ENCODE measurements around the gene CREB3L1. TPM values are rescaled to one million over a fixed set of nuclear protein-coding genes. Genes with fewer than 3 reads are reported as not detected.

Gene CREB3L1, protein sequence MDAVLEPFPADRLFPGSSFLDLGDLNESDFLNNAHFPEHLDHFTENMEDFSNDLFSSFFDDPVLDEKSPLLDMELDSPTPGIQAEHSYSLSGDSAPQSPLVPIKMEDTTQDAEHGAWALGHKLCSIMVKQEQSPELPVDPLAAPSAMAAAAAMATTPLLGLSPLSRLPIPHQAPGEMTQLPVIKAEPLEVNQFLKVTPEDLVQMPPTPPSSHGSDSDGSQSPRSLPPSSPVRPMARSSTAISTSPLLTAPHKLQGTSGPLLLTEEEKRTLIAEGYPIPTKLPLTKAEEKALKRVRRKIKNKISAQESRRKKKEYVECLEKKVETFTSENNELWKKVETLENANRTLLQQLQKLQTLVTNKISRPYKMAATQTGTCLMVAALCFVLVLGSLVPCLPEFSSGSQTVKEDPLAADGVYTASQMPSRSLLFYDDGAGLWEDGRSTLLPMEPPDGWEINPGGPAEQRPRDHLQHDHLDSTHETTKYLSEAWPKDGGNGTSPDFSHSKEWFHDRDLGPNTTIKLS
- 0.13 and 0.53 TPM in 2 replicates for total RNA-seq

DNA sequence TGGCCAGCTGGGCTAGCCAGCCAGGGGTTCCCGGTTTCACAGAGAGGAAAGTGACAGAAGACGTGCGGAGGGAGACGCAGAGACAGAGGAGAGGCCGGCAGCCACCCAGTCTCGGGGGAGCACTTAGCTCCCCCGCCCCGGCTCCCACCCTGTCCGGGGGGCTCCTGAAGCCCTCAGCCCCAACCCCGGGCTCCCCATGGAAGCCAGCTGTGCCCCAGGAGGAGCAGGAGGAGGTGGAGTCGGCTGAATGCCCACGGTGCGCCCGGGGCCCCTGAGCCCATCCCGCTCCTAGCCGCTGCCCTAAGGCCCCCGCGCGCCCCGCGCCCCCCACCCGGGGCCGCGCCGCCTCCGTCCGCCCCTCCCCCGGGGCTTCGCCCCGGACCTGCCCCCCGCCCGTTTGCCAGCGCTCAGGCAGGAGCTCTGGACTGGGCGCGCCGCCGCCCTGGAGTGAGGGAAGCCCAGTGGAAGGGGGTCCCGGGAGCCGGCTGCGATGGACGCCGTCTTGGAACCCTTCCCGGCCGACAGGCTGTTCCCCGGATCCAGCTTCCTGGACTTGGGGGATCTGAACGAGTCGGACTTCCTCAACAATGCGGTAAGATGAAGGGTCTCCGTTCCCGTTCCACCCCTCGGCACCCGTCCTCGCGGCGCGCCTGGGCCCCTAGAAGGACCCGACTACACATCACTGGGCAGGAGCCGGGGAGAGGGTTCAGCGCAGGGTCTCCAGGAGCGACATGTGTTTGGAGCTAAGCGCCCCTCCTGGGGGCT lies at the start of gene CREB3L1:
CREB3L1 (plus strand) TSS at position 41 of the 765 bp plus-strand sequence; CDS start at position 491, 450 bp downstream.
- FAIRE-seq (no peak), DNase-seq (ENCODE audit: low read depth) (no peak)
- H3K4me3 ChIP-seq (ENCODE audit: low read depth, low read length): no peak within 1 kb of the TSS

DNA sequence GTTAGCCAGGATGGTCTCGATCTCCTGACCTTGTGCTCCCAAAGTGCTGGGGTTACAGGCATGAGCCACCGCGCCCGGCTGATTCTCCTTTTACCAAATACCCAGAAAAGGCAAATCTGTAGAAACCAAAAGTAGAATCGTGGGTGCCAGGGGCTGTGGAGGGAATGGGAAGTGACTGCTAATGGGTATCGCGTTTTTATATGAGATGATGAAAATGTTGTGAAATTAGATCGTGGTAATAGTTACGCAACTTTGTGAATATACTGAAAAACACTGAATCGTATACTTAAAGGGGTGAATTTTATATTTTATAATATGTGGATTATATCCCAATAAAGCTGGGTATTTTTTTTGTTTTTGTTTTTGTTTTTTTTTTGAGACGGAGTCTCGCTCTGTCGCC lies 48.2 kb upstream of the CREB3L1 start:
- Histone ChIP-seq H3K36me3 (ENCODE audit: control insufficient read depth, insufficient read depth, low read length) (no peaks in the 10 kb centered on the region), H3K4me3 (ENCODE audit: low read depth, low read length) (no peak overlapping the region), H3K27me3 (ENCODE audit: control insufficient read depth, insufficient read depth, low read length) (no peaks in the 10 kb centered on the region)
- no peak for DNase-seq (ENCODE audit: low read depth)
- TF ChIP-seq, protein P1, sequence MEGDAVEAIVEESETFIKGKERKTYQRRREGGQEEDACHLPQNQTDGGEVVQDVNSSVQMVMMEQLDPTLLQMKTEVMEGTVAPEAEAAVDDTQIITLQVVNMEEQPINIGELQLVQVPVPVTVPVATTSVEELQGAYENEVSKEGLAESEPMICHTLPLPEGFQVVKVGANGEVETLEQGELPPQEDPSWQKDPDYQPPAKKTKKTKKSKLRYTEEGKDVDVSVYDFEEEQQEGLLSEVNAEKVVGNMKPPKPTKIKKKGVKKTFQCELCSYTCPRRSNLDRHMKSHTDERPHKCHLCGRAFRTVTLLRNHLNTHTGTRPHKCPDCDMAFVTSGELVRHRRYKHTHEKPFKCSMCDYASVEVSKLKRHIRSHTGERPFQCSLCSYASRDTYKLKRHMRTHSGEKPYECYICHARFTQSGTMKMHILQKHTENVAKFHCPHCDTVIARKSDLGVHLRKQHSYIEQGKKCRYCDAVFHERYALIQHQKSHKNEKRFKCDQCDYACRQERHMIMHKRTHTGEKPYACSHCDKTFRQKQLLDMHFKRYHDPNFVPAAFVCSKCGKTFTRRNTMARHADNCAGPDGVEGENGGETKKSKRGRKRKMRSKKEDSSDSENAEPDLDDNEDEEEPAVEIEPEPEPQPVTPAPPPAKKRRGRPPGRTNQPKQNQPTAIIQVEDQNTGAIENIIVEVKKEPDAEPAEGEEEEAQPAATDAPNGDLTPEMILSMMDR (IDR thresholded peaks at IDR 0.05; ENCODE audit: insufficient read depth, low read length, severe bottlenecking): no peak
- FAIRE-seq: no peak

More for the DNA sequence above, at the start of gene CREB3L1:
- TF ChIP-seq, protein P1 (IDR thresholded peaks at IDR 0.05; ENCODE audit: insufficient read depth, low read length, severe bottlenecking): no peak
- Histone ChIP-seq H3K36me3 (ENCODE audit: control insufficient read depth, insufficient read depth, low read length) (no peaks in the 10 kb centered on the region), H3K27me3 (ENCODE audit: control insufficient read depth, insufficient read depth, low read length) (peaks cover 28% of the 10 kb centered on the region)

DNA sequence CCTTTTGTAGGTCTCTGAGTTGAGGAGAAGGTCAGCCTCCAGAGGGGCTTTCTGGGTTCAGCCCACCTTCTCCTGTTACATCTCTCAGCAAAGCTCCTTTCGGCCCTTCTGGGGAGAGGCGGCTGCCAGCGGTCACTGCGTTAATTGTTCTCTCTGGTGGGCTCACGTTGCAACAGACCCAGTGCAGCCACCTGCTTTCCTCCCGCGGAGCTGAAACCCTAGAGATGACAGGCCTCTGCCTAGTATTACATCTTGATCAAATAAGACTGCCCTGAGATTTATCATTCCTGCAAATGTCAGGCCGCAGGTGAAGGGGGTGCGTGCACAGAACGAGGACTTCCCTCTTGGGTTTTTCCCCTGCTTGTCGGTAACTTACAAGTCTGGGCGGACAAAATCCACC lies 43.2 kb upstream of the CREB3L1 start:
- Histone ChIP-seq H3K36me3 (ENCODE audit: control insufficient read depth, insufficient read depth, low read length) (no peaks in the 10 kb centered on the region), H3K27me3 (ENCODE audit: control insufficient read depth, insufficient read depth, low read length) (no peaks in the 10 kb centered on the region), H3K4me3 (ENCODE audit: low read depth, low read length) (no peak overlapping the region)
- TF ChIP-seq, protein P1 (IDR thresholded peaks at IDR 0.05; ENCODE audit: insufficient read depth, low read length, severe bottlenecking): no peak
- no peak for FAIRE-seq
- DNase-seq (ENCODE audit: low read depth): no peak

DNA sequence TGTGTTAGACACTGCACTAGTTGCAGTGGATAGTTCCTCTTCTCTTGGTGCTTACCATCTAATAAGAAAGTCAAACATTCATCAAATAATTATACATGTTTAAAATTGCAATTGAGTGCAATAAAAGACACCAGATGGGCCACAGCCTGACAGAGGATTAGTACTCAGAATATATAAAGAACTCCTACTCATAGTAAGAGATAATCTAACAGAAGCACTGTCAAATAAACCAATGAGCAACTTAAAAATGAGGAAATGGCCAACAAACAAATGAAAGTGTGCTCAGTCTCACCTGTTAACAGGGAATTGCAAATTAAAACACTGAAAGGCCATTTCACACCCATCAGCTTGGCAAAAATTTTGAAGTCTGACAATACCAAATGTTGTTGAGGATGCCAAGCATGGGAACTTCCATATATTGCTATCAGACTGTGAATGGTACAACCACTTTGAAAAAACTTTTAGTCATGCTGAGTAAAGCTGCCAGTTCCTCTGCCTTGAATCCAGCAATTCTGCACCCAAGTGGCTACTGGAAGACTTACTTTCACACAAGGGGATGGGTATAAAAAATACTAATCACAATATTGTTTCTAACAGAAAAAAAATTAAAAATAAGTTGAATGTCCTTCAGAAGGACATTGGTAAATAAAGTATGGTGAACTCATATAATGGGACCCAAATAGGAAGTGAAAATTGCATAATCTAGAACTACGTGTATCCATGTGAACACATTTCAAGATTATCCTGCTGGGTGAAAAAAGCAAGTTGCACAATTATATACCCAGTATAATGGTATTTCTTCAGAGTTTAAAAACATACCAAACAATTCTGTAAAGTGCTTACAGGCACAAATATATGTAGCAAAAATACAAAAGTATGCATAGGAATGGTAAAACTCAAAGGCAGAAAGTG lies 41.4 kb upstream of the CREB3L1 start:
- FAIRE-seq: no peak
- DNase-seq (ENCODE audit: low read depth): peak; percentile 32
- no peaks in the 10 kb centered on the region for H3K36me3 ChIP-seq (ENCODE audit: control insufficient read depth, insufficient read depth, low read length)
- TF ChIP-seq, protein P1 (IDR thresholded peaks at IDR 0.05; ENCODE audit: insufficient read depth, low read length, severe bottlenecking): no peak
- H3K4me3 ChIP-seq (ENCODE audit: low read depth, low read length): no peak overlapping the region
- H3K27me3 ChIP-seq (ENCODE audit: control insufficient read depth, insufficient read depth, low read length): no peaks in the 10 kb centered on the region

DNA sequence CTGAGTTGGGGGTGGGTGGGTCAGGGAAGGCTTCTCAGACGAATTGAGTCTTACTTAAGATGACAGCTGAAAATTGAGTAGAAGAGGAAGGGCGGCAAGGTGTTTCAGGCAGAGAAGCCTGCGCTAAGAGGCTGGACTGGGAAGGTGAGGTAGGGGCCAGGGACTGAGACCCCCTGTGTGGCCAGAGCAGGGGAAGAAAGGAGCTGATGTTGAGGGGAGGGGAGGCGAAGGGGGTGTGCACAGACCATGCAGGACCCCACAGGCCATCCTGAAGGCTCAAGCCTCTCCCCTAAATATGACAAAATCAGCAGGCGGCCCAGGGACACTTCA lies 40.6 kb upstream of the CREB3L1 start:
- Histone ChIP-seq H3K36me3 (ENCODE audit: control insufficient read depth, insufficient read depth, low read length) (no peaks in the 10 kb centered on the region), H3K27me3 (ENCODE audit: control insufficient read depth, insufficient read depth, low read length) (no peaks in the 10 kb centered on the region), H3K4me3 (ENCODE audit: low read depth, low read length) (no peak overlapping the region)
- TF ChIP-seq, protein P1 (IDR thresholded peaks at IDR 0.05; ENCODE audit: insufficient read depth, low read length, severe bottlenecking): no peak
- no peak for FAIRE-seq
- DNase-seq (ENCODE audit: low read depth): no peak

All from bronchial epithelial cell (primary cell).